Activated CD8-positive, alpha-beta memory T cell treated with anti-CD3 and anti-CD28 coated beads for 4 hours (primary cell): Measurements from ENCODE around the gene SPHK1.

Experiments used
- DNase-seq, 2 donors: peaks; one replicate each; pipeline ENCODE4 v3.0.0-alpha.2; 2020; ENCODE audit warnings: low read depth in 2 of 2

The SPHK1 gene

DNA sequence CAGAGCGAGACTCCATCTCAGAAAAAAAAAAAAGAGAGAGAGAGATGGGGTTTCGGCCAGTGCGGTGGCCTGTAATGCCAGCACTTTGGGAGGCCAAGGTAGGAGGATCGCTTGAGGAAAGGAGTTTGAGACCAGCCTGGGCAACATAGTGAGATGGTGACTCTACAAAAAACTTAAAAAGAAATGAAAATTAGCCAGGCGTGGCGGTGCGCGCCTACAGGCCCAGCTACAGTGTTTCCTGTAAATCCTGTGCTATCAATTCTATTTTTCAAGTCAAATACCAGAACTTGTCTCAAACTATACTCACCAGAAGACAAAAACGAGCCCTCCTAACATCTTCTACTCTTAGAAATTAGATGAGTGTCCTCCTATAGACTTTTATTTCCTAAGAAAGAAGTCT lies 49.3 kb downstream of the SPHK1 start:
- no peak for DNase-seq

DNA sequence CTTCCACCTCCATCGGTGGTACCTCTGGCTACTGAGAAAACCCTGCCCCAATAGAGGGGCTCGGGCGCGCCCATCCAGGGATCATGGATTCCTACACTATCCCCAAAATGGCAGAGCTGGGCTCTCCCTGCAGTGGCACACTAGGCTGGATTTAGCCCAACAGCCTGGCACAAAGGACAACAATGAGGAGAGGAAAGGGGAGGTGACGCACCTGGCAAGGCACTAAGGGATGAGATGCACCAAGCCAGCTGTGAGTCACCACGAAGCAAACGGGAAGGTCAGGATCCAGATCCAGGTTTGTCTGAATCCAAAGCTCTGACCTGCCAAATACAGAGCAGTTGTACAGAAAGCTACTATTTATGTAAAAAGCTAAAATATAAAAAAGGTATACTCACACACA lies 50.5 kb downstream of the SPHK1 start:
- no peak for DNase-seq

- DNase-seq = no peak
Measured at GRCh38 chr17:76435751-76436150, 51.3 kb downstream of the SPHK1 start.
